ENCODE data around the gene PKN3.

PKN3 gene

DNA sequence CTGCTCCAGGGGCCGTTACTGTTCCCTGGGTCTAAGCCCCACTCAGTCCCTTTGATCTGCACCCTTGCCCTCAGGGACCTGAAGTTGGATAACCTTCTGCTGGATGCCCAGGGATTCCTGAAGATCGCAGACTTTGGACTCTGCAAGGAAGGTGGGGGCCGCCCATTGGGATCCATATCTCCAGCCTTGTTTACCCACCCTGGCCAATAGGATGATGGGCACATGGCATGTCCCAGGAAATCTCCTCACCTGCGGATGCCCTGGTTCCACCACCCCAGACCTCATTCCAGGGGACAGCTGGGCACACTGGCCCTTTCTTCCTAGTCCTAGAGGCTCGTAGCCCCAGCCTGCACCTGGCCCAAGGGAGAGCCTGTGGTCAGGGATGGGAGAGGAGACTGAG is 16.2 kb downstream of the PKN3 start:
- no peak for DNase-seq (ENCODE audit: extremely low read depth, insufficient read length)
- TF ChIP-seq, protein P1, sequence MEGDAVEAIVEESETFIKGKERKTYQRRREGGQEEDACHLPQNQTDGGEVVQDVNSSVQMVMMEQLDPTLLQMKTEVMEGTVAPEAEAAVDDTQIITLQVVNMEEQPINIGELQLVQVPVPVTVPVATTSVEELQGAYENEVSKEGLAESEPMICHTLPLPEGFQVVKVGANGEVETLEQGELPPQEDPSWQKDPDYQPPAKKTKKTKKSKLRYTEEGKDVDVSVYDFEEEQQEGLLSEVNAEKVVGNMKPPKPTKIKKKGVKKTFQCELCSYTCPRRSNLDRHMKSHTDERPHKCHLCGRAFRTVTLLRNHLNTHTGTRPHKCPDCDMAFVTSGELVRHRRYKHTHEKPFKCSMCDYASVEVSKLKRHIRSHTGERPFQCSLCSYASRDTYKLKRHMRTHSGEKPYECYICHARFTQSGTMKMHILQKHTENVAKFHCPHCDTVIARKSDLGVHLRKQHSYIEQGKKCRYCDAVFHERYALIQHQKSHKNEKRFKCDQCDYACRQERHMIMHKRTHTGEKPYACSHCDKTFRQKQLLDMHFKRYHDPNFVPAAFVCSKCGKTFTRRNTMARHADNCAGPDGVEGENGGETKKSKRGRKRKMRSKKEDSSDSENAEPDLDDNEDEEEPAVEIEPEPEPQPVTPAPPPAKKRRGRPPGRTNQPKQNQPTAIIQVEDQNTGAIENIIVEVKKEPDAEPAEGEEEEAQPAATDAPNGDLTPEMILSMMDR (IDR thresholded peaks at IDR 0.05; ENCODE audit: insufficient read depth, low read length, poor library complexity, severe bottlenecking), result no peak
- H3K36me3 ChIP-seq (ENCODE audit: control insufficient read depth, insufficient read depth, low read length), result peaks cover 13% of the 10 kb centered on the region
- no peak overlapping the region for H3K4me3 ChIP-seq (replicated peaks; ENCODE audit: low read depth, low read length)
- no peaks in the 10 kb centered on the region for H3K27me3 ChIP-seq (replicated peaks; ENCODE audit: control insufficient read depth, insufficient read depth, low read length)

GRCh38 chr9:128719919-128720605 is 17.8 kb downstream of the PKN3 start:
- no peaks in the 10 kb centered on the region for H3K27me3 ChIP-seq (replicated peaks; ENCODE audit: control insufficient read depth, insufficient read depth, low read length)
- H3K4me3 ChIP-seq (replicated peaks; ENCODE audit: low read depth, low read length), result no peak overlapping the region
- no peak for DNase-seq (ENCODE audit: extremely low read depth, insufficient read length)
- H3K36me3 ChIP-seq (ENCODE audit: control insufficient read depth, insufficient read depth, low read length), result peaks cover 13% of the 10 kb centered on the region
- TF ChIP-seq, protein P1 (IDR thresholded peaks at IDR 0.05; ENCODE audit: insufficient read depth, low read length, poor library complexity, severe bottlenecking), result no peak

- Histone ChIP-seq H3K36me3 (ENCODE audit: control insufficient read depth, insufficient read depth, low read length) (peaks cover 13% of the 10 kb centered on the region), H3K4me3 (replicated peaks; ENCODE audit: low read depth, low read length) (no peak overlapping the region), H3K27me3 (replicated peaks; ENCODE audit: control insufficient read depth, insufficient read depth, low read length) (no peaks in the 10 kb centered on the region)
- no peak for DNase-seq (ENCODE audit: extremely low read depth, insufficient read length)
- TF ChIP-seq, protein P1 (IDR thresholded peaks at IDR 0.05; ENCODE audit: insufficient read depth, low read length, poor library complexity, severe bottlenecking), result no peak
These were observed 18.7 kb downstream of the PKN3 start for GRCh38 chr9:128720841-128721486.

DNA sequence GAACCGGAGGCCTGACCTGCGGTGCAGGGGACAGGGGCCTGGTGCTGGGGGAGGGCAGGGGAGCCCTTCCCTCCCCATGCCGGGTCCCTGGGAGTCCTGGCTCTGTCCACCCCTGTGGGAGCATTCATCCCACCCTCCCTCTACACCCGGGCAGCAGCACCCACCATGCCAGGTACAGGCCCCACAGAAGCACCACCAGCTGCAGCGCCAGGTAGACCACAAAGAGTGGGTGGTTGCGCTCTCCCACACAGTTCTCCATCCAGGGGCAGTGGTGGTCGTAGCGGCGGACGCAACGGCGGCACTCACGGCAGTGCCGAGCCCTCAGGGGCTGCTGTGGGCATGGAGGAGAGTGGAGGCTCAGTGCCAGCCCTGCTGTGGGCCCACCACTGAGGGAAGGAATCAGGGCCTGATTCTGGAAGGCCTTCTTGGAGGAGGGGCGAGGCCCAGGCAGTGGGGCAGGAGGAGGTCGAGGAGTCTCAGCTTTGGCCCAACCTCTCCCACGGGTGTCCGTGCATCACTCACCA is 19.2 kb downstream of the PKN3 start:
- DNase-seq (ENCODE audit: extremely low read depth, insufficient read length), result no peak
- H3K27me3 ChIP-seq (replicated peaks; ENCODE audit: control insufficient read depth, insufficient read depth, low read length), result no peaks in the 10 kb centered on the region
- no peak overlapping the region for H3K4me3 ChIP-seq (replicated peaks; ENCODE audit: low read depth, low read length)
- TF ChIP-seq, protein P1 (IDR thresholded peaks at IDR 0.05; ENCODE audit: insufficient read depth, low read length, poor library complexity, severe bottlenecking), result no peak
- H3K36me3 ChIP-seq (ENCODE audit: control insufficient read depth, insufficient read depth, low read length), result peaks cover 13% of the 10 kb centered on the region

- TF ChIP-seq, protein P1 (IDR thresholded peaks at IDR 0.05; ENCODE audit: insufficient read depth, low read length, poor library complexity, severe bottlenecking), result no peak
- no peaks in the 10 kb centered on the region for H3K27me3 ChIP-seq (replicated peaks; ENCODE audit: control insufficient read depth, insufficient read depth, low read length)
- H3K4me3 ChIP-seq (replicated peaks; ENCODE audit: low read depth, low read length), result peak overlapping the region; percentile 99
- H3K36me3 ChIP-seq (ENCODE audit: control insufficient read depth, insufficient read depth, low read length), result peaks cover 13% of the 10 kb centered on the region
- DNase-seq (ENCODE audit: extremely low read depth, insufficient read length), result no peak
These were observed 20.4 kb downstream of the PKN3 start for GRCh38 chr9:128722380-128723351.

All from GM06990 (cell line).